ENCODE measurements around the gene SELL. TPM values are rescaled to one million over a fixed set of nuclear protein-coding genes. Genes with fewer than 3 reads are reported as not detected.

The SELL gene
- total RNA-seq, 1 donor from 2014 or later, result 1.1 TPM

Other genes starting within 250 kb of the SELL start
- 16.5 TPM for gene SLC19A2, start 225.7 kb downstream of the SELL start, total RNA-seq
- 16.6 TPM for gene F5, start 125.1 kb downstream of the SELL start, total RNA-seq
- 7.1 TPM for gene SELP, start 81.5 kb downstream of the SELL start, total RNA-seq
- 0.87 TPM for gene SELE, start 22.5 kb upstream of the SELL start, total RNA-seq
- 6.5 TPM for gene METTL18, start 83.3 kb upstream of the SELL start, total RNA-seq
- gene SCYL3, start 182.3 kb upstream of the SELL start, total RNA-seq, result 5.6 TPM